ENCODE data around the gene RNF130.

- TF ChIP-seq POLR2A (IDR thresholded peaks at IDR 0.05; ENCODE audit: low read depth, low read length): no peak
- TF ChIP-seq POLR2AphosphoS5 (IDR thresholded peaks at IDR 0.05; ENCODE audit: low read depth, low read length): no peak
- TF ChIP-seq TAF1 (IDR thresholded peaks at IDR 0.05; ENCODE audit: borderline replicate concordance, low read depth, low read length): no peak
These were observed 15.3 kb upstream of the RNF130 start for GRCh38 chr5:180086816-180087399.
